ENCODE data around the gene HHAT.

The HHAT gene

DNA sequence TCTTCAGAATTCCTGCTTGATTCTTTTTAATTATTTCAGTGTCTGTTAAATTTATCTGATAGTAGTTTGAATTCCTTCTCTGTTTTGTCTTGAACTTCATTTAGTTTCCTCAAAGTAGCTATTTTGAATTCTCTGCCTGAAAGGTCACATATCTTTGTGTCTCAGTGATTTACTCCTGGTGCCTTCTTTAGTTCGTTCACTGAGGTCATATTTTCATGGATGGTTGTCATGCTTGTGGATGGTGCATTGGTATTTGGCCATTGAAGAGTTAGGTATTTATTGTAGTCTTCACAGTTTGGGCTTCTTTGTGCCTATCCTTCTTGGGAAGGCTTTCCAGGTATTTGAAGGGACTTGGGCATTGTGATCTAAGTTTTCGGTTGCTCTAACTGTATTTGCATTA lies 267.9 kb downstream of the HHAT start:
- DNase-seq (ENCODE audit: low read depth, low spot score) = no peak

DNA sequence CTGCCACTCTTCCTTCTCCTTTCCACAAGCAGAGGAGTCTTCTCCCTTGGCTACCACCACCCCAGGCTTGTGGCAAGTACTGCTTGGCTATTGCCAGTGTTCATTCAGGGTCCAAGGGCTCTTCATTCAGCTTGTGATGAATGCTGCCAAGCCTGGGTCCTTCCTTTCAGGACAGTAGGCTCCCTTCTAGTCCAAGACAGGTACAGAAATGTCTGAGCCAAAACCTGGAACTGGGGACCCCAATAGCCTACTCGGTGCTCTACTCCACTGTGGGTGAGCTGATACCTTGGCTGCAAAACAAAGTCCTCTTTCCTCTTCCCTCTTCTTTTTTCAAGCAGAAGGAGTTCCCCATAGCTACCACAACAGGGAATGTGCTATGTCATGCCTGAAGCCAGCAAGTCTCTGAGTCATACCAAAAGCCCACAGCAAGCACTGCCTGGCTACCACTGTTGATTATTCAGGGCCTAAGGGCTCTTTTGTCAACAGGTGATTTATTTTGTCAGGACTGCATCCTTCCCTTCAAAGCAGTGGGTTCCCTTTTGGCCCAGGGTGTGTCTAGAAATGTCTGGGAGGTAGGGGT lies 268.9 kb downstream of the HHAT start:
- no peak for DNase-seq (ENCODE audit: low read depth, low spot score)

DNA sequence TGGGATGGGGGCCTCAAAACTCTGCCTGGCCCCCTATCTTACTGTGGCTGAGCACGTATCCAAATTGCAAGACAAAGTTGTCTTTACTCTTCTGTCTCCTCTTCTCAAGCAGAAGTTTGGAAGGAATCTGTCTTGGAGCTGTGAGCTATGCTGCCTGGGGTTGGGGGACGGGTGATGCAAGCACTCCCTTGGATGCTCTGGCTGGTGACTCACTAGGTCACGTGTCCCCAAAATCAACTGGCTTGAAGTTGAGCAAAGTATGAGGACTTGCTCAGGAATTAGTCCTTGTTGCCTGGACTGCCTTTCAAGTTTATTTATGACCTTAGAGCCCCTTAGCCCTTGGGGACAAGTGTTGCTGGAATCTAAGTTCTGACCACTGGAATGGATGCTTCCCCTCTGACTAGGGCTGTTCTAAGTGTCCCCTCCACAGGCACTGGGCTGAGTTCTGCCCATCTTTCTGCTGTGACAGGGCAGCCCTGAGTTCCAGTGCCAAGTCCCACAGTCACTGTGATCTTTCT lies 269.5 kb downstream of the HHAT start:
- no peak for DNase-seq (ENCODE audit: low read depth, low spot score)

DNA sequence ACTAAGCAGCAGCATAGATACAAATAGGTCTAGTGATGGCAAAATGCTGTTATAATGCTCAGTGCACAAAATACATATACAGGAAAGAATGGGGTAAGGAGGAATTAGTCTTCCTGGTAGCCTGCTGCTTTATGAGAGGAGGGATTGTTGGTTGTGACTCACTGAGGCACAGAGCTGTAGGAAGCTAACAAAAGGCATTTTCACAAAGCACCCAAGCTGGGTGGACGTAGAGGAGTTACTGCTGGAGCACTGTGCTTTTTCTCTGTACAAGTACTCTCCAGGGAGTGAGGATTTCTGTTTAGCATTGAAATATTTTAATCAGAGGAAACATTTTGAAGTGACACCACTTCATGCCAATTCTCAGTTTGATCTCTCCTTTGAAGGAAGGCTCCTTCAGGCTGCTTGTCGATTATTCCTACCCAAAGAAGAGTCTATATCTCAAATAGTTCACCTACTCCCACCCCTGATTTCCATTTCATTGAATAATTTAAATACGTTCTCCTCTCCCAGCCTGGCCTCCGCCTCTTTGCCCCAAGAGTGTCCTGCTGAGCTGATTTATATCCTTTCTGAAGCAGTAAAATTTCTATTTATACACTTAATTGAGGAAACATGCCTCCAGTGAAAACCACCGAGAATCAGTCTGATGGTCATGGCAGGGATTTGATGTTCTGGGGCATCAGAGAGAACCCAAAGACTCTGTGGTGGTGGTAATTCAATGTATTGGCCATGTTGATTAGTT lies 271.9 kb downstream of the HHAT start:
- DNase-seq (ENCODE audit: low read depth, low spot score) = no peak

DNA sequence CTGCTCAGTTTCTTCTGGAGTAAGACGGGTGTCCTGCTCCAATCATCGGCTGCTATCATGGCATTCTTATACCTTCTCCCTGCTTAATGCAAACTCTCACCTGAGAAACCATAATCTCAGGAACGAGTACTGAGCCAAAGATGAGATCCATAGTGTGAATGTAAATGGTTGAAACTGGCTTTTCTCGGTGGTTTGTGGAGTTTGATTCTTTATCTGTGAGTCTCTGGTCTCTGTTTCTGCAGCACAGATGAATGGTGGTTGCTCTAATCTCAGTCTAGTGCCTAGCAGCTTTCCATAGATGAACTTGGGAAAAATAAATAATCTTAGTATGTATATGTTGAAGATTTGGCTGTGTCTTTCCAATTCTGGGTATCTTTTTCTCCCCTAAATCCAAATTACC lies 274.4 kb downstream of the HHAT start:
- DNase-seq (ENCODE audit: low read depth, low spot score) = no peak

DNA sequence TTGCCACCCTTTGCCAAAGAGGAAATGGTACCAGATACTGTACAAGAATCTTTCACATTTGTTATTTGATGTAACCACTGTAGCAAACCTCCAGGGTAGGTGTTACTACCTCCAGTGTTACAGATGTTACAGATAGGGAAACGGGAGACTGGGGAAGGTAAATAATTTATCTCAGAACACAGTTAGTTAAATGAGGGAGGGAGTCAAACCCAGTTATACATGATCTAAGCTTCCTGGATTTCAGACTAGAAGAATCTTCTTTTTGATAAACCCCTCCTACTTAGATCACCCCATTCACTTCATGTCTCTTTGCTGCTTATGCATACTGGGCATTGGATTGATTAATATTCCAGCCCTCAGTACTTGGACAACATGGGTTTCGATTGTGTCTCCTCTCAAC lies 276.4 kb downstream of the HHAT start:
- no peak for DNase-seq (ENCODE audit: low read depth, low spot score)

DNA sequence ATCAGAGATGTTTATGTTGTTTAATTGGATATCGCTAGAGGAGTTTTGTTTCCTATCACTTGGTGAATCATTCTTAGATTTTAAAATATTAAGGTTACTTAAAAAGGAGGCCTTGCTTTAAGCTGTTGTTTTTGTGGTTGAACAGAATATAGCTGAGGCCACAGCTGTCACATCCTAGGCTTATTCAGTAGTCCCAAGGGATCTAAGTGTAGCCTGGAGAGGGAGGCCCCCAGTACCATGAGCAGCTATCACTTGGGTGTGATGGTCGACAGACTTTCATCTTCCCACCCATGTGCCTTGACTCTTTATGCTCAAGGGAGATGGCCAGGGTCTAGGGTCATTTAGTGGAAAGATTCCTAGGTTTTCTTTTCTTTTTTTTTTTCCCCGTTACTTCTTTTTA lies 278.7 kb downstream of the HHAT start:
- no peak for DNase-seq (ENCODE audit: low read depth, low spot score)

DNA sequence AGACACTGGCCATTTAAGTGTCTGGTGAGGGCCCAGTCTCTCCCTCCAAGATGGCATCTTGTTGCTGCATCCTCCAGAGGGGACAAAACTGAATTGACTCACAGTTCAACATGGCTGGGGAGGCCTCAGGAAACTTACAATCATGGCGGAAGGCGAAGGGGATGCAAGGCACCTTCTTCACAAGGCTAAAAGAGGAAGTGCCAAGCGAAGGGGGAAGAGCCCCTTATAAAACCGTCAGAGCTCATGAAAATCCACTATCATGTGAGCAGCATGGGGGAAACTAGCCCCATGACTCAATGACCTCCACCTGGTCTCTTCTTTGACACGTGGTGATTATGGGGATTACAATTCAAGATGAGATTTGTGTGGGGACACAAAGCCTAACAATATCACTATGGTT lies 280.1 kb downstream of the HHAT start:
- DNase-seq (ENCODE audit: low read depth, low spot score) = no peak

DNA sequence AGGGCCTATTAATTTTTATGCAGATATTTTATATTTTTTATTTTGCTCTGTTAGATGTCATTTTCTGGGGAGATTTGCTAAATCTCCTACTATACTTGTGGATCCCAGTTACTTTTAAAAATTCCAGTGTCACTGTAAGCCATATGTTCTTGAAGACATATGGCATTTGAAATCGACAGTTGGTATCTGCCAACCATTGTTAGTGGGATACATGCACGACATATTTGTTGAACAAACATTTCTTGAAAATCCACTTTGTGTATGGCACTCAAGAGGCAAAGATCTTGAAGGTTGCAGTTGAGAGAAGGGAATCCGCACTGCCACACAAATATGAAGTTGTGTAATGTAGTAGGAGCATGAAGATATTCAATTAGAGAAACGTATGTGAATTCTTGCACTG lies 287.7 kb downstream of the HHAT start:
- DNase-seq (ENCODE audit: low read depth, low spot score) = no peak

DNA sequence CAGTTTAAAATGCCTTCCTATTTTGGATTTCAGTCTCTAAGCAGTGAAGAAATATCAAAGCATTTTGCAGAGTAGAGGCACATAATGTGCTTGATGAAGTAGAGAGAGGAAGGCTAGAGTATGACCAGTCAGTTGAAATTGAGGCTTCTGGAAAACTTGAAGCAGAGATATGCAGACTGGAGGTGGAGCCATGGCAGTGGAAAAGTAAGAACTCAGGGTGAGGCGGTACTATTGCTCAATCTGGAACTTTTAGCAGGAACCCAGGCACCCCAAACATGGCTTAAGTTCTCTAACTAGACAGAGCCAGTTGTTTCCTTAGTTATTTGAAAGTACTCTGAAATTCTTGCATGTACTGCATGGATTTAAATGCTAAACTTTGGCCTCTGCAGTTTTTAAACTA lies 288.6 kb downstream of the HHAT start:
- no peak for DNase-seq (ENCODE audit: low read depth, low spot score)

DNA sequence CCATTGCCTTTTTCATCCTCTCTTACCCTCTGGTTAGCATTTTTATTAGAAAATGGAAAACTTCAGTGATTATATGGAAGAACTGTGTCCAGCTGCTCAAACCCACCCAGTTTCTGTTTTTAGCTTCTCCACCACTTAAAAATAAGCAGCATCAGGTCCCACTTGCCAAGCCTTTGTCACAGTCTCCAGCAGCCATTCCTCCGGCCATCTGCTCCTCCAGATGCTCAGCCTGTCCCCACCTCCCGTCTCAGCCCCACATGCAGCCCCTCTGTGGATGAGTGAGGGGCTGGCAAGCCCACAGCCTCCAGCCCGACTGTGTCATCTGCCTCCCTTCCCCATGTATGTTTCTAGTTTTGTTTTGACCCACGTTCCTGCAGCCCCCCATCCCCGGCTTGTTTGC lies 289.7 kb downstream of the HHAT start:
- no peak for DNase-seq (ENCODE audit: low read depth, low spot score)

DNA sequence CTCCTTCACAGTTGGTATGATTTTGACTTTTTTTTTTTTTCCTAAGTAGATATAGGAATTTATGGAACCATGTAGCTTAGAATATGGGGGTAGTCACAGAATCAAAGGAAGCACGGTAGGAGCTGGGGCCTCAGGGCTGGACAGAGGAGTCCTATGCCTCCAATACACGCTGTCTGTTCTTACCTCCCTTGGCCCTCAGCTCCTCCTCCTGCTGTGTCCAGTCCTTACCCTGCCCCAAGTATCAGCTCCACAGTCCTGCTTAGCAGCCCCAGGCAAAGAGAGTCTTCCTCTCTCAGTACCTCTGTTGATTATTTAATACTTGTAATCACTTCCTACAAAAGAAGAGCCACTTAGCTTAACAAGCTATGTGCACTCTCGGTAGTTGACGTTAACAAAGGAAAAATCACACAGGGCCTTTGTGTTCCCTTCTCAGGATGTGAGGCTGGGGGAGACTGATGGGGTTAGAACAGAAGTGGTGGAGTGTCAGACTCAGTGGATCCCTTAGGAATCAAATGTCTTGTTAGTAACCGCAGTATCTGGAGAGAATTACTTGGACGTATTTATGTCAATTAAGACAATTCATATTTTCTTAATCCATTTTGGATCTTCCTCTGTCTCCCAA lies 292.3 kb downstream of the HHAT start:
- no peak for DNase-seq (ENCODE audit: low read depth, low spot score)

DNA sequence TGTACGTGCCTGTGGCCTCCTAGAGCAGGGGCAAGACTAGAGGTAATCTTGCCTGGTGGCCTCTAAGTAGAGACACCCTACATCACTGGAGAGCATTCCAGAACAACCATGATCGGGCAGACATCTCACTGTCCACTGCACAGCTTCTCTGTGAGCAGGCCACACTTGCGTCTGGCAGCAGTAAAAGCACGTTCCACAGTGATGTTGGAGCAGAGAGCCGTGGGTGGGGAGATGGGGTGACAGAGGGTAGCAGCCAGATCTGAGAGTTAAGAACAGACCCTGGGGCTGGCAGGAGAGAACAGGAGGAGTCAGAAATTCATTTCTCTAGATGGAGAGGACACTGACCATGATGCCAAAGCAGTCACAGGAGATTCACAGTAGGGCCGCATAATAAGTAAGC lies 293.0 kb downstream of the HHAT start:
- DNase-seq (ENCODE audit: low read depth, low spot score) = no peak

DNA sequence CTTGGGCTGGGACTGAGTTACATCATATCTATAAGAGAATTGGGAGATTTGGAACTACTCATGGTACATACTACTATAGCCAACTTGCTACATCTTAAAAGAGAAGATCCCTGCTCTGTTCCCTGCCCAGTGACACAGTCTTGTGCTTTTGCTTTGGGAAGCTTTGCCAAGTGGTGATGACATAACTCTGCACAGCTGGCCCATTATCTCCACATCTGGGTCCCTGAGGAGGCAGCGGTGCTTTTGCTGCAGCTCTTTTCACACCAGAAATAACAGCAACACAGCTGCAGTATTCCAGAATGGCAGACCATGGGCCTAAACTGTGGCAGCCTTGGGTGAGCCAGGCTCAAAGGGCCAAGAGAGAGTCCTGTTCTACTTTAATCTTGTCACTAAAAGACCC lies 296.0 kb downstream of the HHAT start:
- no peak for DNase-seq (ENCODE audit: low read depth, low spot score)

DNA sequence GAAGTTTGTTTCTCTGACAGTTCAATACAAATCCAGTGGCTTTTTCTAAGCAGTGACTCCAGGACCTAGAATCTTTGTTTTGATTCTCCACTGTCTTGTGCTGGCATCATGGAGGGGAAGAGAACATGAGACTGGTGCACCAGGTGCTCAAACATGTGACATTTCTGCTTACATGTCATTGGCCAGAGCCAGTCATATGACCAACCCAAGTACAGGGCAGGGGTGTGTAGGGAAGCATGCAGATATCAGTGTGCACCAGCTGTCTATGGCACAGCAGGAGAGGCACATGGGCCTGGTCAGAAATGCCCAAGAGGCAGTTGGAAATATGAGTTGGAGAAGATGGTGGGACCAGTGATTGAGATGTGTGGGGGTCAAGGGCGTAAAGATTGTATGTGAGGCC lies 297.0 kb downstream of the HHAT start:
- DNase-seq (ENCODE audit: low read depth, low spot score) = no peak

DNA sequence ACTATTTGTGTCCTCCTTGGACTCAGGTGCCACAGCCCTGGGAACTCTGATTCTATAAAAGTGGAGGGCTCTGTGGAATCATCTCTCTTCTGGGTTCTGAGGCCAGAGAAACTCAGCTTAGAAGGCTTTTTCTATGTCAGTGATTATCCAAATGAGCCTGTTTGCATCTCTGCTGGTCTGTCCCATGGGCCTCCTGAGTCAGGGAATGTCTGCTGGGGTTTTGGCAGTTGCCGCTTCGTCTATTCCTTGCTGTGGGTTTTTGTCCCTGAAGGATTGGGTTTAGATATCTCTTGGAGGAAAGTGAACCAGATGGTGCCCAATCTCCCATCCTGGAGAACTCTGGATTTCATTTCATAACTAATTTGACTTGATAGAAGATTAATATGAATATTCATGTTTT lies 297.6 kb downstream of the HHAT start:
- no peak for DNase-seq (ENCODE audit: low read depth, low spot score)

DNA sequence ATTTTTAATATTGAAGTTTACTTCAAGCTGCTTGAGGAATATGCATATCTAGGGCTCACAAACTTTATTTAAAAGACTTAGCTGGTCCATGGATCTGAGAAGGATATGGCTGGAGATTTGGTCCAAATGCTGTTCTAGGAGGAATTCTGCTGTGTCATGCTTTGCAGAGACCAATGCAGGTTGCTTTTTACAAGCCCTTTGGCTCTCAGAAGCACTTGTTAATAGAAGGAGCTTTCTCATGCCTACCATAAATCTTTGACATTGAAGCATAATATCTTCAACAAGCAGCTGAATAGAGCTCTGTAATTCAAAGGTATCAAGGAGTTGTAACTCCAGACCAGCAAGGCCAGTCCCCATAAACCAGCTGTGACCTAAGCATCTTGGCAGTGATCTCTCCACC lies 299.1 kb downstream of the HHAT start:
- DNase-seq (ENCODE audit: low read depth, low spot score) = no peak

DNA sequence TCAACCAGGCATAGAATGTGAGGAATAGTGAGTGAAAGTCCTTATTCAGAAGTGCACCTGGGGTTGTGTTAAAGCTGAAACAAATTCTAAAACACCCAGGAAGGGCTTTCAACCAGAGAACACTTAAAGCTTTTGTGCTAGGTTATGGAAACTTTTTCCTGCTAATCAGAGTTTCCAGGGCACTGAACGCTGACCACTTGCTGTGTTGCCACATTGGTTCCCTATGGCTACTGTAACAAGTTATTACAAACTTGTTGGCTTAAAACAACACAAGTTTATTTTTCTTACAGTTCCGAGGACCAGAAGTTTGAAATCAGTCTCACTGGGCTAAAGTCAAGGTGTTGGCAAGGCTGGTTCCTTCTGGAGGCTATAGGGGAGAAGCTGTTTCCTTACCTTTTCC lies 300.6 kb downstream of the HHAT start:
- no peak for DNase-seq (ENCODE audit: low read depth, low spot score)

DNA sequence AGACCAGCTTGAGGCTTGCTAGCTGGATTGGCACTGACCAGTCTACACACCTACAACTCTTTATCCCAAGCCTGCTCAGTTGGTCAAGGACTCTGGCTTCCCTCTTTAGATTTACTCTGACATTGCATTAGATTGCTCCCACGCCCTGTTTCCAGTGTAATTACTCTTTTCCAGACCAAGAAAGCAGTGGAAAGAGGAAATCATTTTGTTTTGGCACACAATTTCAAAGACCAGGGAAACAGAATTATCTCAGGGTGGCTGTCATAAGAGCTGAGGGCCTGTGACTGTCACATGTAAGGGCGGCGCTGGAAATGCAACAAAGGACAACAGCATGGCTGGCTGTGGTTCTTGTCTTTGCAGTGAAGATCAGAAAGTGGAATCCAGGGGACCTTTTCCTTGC lies 302.7 kb downstream of the HHAT start:
- DNase-seq (ENCODE audit: low read depth, low spot score) = no peak

DNA sequence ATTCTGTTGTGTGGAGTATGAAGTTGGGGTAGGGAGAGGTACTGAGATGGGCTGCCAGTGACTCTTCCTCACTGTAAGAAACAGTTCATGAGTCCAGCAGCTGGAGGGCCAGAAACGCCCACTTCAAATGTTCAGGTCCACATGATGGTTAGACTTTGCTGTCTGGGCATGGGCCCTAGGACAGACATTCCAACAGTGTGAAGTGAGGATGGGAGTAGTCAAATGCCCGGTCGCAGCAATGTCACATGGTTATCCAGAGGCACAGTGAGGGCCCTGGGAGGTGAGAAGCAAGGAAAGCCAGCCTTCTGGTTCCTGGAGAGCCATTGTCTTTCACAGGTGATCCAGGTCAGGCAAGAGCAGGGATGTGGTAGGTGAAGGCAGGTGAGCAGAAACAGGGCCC lies 304.4 kb downstream of the HHAT start:
- no peak for DNase-seq (ENCODE audit: low read depth, low spot score)

DNA sequence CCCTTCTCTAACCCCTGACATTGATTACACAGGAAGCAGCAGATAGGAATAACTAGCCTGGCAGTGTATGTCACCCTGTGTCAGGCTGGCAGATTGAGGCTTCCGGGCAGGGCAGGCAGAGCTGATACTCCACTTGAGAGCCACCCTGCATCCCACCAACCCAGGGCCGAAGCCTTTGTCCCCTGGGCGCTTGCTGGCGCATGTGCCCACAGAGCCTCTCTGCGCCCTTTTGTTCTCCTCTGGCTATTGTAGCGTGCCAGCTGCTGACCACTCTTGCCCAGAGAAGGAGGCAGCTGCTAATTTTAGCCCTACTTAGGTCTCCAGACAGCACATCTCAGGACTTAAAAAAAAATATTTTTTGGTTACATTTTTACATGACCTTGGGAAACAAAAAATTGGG lies 304.9 kb downstream of the HHAT start:
- no peak for DNase-seq (ENCODE audit: low read depth, low spot score)

DNA sequence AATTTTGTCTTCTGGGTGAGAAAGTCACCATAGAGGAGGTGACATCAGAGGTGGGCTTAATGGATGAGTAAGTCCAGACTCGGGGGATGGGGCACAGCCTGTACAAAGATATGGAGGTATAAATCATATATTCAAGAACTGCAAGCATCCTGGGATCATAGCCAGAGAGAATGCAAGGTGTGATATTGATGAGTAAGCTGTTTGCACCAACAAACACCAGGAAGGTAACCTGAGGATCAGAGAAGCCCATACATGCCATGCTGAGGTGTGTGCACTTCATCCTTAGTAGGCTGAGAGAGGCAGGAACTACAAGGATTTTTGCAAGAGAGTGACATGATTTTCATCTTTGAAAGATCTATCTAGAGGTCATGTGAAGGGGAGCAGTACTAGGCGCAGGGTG lies 306.4 kb downstream of the HHAT start:
- no peak for DNase-seq (ENCODE audit: low read depth, low spot score)

DNA sequence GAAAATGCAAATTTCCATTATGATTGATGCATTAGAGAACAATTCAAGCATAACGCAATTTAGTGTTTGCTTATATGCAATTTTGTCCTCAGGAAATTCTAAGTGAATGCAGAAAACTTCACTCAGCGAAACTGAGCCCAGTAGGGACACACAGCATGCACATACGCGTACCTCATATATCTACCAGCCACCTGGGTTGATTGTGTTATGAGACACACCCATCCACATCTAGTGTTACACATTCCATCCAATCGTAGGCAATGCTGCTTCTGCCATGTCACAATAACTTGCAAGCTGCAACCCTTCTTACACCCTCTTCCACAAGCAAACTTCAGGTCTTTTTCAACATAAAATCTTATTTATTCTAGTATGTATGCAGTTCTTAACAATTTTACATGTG lies 312.9 kb downstream of the HHAT start:
- DNase-seq (ENCODE audit: low read depth, low spot score) = no peak

Data from activated CD4-positive, CD25-positive, alpha-beta regulatory T cell treated with anti-CD3 and anti-CD28 coated beads, Interleukin-2, amount 50 U/mL, for 16 hours (primary cell).